Ammon's horn (tissue), 1 donor: ENCODE results near the gene HS3ST4.

Experiments used
- DNase-seq: peaks from one replicate; pipeline ENCODE4 v3.0.0-alpha.2; 2016; ENCODE audit warnings: low spot score

HS3ST4 gene

DNA sequence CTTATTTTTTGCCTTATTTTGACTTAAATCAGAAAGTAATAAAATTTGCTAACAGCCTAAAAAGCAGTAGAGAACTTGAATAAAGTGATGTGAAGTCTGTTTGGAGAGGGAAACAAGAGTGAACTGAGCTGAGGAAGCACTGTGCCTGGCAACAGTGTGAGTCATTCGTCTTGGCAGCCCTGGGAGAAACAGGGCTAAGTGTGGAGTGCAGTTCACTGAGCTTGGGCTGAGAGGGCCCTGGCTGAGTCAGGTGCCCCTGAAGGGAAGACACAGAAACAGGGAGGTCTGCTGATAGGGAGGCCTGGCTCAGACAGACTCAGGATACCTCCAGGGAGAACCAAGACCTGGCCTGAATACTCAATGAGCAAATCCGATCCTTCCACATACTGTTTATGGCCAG, 132.1 kb downstream of the HS3ST4 start:
- peak; percentile 11 for DNase-seq

DNA sequence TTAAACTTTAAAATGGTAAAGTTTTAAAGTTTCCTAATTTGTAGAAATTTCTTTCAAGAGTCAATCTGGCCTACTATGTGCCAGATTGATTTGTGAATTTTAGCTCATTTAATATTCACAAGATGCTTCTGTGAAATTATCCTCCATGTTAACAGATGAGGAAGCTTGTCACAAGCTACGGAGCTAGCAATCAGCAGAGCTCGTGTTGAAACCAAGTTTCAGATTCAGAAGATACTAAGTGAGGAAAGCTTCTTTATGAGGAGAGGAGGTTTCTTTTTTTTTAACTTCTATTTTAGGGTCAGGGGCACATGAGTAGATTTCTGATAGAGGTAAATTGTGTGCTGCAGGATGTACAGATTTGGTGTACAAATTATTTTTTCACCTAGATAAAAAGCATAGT, 135.9 kb downstream of the HS3ST4 start:
- DNase-seq = no peak

DNA sequence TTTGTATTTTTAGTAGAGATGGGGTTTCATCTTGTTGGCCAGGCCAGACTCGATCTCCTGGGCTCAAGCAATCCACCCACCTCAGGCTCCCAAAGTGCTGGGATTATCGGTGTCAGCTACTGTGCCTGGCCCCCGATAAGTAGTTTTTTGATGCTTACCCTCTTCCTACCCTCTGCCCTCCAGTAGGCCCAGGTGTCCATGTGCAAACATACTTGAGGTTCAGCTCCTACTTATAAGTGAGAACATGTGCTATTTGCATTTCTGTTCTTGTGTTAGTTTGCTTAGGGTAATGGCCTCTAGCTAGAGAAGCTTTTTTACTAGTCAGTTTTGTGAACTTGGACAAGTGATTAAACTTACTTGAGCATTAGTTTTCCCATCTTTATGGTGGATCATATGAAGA, 136.8 kb downstream of the HS3ST4 start:
- no peak for DNase-seq

DNA sequence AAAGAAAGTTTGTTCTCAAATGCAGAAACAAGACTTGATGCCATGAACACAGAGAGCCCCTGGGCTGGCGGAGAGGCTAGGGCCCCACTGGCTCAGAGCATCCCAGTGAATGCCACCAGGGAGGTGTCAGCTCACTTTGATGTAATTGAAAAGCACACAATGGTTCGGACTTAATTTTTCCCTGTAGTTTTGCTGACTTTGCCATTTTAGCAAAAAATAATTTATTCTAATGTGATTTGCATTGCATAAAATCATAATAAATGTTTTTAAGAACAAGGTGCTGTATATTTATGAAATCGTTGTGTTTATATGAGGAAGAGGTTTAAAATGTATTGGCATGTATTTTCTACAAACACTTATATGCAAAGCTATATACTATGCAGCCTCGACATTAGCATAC, 140.5 kb downstream of the HS3ST4 start:
- no peak for DNase-seq

DNA sequence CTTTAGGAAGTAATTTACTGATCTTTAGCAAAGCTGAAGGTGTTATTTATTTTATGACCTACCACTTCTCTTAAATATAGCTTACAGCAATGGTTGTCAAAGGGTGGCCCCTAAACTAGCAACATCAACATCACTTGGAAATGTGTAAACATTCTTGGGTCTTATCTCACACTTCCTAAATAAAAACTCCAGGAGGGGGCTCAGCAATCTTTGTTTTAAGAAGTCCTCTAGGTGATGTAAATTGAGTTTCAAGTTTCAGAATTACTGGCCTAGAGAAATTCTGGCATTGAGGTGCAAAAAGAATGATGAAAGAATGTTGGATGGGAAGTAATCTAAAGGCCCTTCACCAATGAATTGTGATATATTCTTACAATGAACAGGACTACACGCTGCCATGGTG, 142.3 kb downstream of the HS3ST4 start:
- DNase-seq = no peak

DNA sequence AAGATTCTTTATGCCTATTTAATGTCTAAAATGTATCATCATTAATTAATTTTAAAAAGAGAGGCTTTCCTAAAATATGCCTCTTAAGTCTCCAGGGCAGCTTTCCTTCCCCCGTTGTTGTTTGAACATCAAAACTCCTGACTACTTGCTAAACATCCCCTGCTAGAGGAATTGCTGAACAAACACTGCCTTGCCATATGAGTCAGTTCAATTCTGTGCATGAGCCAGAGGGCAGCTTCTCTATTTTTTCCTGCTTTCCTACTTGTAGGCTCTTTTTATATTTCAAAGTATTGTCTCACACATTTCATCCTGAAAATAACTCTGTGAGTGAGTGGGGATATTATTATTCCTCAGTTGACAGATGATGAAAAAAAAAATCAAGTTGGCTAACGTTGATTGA, 143.4 kb downstream of the HS3ST4 start:
- no peak for DNase-seq

- DNase-seq = peak; percentile 71
Observed at GRCh38 chr16:25838724-25839186, 147.0 kb downstream of the HS3ST4 start.

DNA sequence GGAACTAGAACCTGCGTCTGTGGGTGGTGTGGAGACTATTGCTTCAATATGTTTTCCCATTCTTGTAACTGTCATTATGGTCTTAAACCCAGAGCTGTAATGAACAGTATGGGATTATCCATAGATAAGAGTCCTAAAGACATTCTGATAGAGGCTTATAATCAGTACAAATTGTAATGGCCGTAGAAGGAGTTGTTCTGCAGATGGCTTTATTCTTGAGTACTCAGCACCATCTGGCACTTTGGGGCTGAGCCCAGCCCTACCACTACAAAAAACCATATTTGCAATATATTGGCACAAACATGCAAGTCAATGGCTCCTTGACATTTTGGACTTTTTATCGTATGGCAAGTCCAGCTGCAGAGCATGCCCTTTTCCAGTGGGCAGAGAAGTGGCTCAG, 150.0 kb downstream of the HS3ST4 start:
- DNase-seq = no peak

- no peak for DNase-seq
Observed at GRCh38 chr16:25845901-25846300, 154.1 kb downstream of the HS3ST4 start.

GRCh38 chr16:25854141-25854540, 162.4 kb downstream of the HS3ST4 start:
- DNase-seq = no peak

- DNase-seq = no peak
Observed at GRCh38 chr16:25855063-25855462, 163.3 kb downstream of the HS3ST4 start.

DNA sequence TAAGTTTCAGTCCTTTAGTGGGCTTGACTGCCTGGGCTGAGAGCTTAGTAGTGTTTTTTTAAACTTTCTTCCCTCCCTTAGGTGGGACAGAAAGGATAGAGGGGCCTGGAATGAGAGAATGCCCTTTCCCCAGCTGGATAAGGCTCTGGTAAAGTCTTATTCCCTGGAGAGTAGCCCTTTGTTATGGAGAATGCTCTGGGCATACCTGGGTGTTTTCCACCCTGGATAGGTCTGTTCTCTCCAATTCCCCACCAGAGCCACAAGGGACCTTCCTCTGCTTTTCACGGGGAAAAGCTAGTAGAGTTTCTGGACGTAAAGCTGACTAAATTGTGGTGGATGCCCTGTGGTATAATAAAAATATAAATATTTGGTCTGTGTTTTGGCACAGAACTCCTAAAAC, 164.1 kb downstream of the HS3ST4 start:
- DNase-seq = no peak

GRCh38 chr16:25859645-25860044, 167.9 kb downstream of the HS3ST4 start:
- DNase-seq = no peak

DNA sequence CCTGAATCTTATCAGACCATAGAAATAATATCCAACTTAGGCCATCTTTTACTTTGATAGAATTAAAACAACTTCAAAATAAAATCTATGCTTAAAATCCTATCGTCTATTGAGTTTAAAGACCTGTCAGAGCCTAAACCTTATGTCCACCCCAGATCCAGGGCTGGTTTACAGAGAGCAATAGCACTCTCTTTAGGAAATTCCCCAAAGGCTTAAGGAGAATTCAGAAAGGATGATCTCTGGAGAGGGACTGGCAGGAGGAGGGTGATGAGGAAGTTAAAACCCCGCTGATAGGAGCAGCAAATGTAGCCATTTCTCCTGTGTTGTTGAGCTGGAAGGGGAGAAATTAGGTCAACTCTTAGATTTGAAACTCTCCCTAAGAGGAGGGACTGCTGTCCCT, 175.3 kb downstream of the HS3ST4 start:
- DNase-seq = no peak

DNA sequence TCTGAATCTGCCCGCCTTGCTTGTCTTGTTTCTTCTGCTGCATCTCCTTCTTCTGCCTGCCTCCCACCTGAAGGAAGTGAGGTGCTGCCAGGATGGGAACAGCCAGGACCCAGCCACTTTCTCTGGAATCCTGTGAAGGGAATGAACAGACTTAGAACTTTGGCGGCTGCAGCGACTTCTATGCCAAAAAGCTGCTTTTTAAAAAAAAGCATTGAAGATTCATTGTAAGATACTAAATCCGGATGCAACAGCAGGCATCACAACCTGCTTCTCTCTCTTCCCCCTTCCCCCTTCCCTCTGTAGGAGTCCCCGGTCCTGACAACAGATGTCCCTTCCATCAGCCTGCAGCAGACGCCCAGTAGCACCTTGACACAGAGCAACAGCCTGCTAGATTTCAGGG, 176.3 kb downstream of the HS3ST4 start:
- no peak for DNase-seq

GRCh38 chr16:25868706-25869370, 177.1 kb downstream of the HS3ST4 start:
- no peak for DNase-seq

- no peak for DNase-seq
Observed at GRCh38 chr16:25872369-25873070, 180.8 kb downstream of the HS3ST4 start.

DNA sequence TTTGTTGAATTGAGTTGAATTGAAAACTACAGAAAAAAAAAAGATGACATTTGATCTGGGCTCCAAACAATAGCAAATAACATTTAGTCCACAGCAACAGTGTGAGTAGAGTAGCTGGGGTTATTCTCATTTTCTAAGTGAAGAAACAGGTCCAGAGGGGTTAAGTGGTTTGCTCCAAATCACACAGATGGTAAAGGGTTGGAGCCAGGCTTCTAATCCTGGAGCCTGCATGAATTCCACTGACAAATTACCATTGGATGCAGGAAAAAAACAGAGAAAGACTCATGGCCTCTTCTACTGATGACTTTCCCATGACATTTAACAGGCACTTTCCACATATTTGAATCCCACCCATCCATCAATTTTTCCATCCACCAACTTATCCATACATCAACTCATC, 182.4 kb downstream of the HS3ST4 start:
- DNase-seq = no peak

DNA sequence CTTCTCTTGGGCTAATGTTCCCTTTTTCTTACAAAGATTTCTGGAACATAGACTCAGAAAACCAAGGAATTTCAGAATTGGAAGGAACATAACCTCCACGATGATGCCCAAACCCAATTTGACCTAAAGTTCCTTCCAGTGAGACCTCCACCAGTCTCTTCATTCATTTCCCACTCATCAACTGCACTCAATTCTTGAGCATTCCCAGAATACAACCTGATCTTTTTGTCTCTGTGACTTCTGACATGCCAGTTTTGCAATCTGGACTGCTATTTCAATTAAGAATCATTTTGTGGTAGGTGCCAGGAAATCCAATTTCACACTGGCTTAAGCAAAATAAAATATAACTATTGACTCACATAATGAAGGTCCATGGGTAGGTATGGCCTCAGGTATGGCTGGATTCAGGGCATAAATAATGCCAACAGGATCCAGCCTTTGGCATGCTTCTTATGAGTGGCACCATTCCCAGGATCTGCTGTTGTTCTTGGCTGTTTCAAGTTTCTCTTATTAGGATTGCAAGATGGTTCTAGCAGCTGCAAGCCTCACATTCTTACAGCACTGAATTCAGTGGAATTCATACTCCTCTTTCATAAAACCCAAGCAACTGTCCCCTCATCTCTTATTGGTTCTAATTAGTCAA, 184.3 kb downstream of the HS3ST4 start:
- peak; percentile 34 for DNase-seq

GRCh38 chr16:25877103-25877502, 185.3 kb downstream of the HS3ST4 start:
- DNase-seq = no peak

- DNase-seq = no peak
Observed at GRCh38 chr16:25886598-25886997, 194.8 kb downstream of the HS3ST4 start.

GRCh38 chr16:25888868-25889267, 197.1 kb downstream of the HS3ST4 start:
- DNase-seq = no peak

GRCh38 chr16:25893332-25893731, 201.6 kb downstream of the HS3ST4 start:
- DNase-seq = no peak
